GM20431 (cell line): Measurements from ENCODE around the gene MYORG.
"Not testable (repeated sequence)": the region's sequence is repeated elsewhere in the genome, so short reads cannot be mapped to it uniquely, and the experiment has no call there.

ENCODE experiments used
- in situ Hi-C: fragments of 300-500 bp; cut with MseI, MboI; formaldehyde crosslinking; loops from one replicate; pipeline ENCODE4 v1.15.0; 2020; ENCODE audit warnings: low sequenced_read_pairs; ENCODE audit not compliant: unreplicated experiment

MYORG gene

DNA sequence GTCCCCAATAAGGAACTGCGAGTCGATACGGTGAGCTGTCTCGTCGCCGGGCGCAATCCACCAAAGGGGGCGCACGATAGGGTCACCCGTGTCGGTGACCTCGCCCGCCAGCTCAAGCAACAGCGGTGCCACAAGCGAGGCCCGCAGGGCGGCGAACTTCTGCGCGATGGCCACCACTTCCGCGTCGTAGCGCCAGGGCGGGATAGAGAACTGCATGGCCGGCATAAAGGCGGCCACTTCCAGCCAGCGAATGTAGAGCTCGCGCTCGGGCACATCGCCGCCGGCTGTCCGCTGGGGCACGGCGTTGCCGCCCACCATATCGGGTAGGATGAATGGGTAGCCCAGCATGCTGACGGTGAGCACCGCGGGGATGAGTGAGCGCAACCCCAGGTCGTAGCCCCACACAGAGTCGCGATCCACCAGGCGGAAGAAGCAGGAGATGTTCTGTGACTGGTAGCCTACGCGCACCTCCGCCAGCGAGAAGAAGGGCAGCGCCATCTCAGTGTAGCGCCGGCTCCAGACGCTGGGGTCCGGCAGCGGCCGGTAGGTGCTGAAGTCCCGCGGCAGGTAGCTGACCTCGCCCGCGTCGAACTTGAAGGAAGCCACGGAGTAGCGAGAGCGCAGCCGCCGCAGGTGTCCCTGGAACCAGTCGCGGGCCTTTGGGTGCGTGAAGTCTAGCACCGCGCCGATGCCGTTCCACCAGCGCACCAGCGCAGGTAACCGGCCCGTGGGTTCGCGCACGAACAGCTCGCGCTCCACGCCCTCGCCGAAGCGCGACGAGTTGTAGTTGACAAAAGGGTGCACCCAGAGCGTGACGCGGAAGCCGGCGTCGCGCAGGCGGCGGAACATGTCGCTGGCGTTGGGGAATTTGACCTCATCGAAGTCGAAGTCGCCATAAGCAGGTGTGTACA, 5.5 kb downstream of the MYORG start:
- in situ Hi-C loops, result no loop called here

DNA sequence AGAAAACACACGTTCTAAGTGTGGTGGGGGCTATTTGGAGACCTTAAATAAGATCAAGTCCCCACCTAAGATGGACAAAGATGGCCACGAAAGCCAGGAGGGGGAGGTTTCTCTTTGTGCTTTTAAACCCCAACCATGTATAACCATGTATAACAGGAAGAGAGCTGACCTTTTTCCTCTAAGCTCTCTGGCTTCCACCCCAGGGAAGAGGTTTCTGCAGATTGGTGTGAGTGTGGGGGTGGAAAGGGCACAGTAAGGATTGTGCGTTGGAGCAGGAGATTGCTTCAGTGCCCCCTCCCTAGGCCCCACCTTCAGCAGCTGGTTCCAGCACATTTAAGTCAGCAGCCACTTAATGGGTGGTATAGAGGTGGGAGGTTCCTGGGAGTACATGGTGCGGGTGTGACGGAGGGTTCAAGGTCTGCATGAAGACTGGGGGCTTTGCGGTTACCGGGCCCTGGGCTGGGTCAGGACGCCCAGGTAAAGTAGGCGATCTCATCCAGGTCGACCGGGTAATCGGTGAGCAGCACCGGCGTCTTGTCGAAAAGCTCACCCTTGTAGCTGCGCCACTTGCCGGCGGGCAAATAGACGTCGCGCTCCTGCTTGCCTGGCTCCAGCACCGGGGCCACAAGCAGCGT, 6.2 kb downstream of the MYORG start:
- in situ Hi-C loops, result no loop called here

GRCh38 chr9:34369636-34370035, 7.1 kb downstream of the MYORG start:
- in situ Hi-C loops, result no loop called here

GRCh38 chr9:34368796-34369195, 7.9 kb downstream of the MYORG start:
- in situ Hi-C loops, result not testable (repeated sequence)

- in situ Hi-C loops, result not testable (repeated sequence)
Measured at GRCh38 chr9:34367751-34368410, 8.8 kb downstream of the MYORG start.

- in situ Hi-C loops, result no loop called here
Measured at GRCh38 chr9:34366365-34366764, 10.3 kb downstream of the MYORG start.

DNA sequence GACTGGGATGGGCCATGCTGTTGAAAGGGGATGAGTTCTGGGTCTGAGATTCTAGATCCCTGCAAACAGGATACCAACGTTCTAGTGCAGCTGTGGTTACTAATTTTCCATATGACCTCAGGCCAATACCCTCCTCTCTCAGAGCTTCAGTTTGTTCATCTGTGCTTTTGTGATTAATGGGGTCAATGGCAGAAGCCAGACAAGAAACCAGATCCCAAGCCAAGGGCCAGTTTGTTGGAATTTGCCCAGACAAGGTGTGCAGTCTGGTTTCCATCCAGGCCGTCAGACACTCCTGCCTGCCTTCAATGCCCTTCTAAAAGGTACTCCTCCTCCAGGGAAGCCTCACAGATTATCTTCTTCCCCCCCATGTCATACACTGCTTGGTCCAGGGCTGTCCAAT, 11.4 kb downstream of the MYORG start:
- in situ Hi-C loops, result no loop called here

DNA sequence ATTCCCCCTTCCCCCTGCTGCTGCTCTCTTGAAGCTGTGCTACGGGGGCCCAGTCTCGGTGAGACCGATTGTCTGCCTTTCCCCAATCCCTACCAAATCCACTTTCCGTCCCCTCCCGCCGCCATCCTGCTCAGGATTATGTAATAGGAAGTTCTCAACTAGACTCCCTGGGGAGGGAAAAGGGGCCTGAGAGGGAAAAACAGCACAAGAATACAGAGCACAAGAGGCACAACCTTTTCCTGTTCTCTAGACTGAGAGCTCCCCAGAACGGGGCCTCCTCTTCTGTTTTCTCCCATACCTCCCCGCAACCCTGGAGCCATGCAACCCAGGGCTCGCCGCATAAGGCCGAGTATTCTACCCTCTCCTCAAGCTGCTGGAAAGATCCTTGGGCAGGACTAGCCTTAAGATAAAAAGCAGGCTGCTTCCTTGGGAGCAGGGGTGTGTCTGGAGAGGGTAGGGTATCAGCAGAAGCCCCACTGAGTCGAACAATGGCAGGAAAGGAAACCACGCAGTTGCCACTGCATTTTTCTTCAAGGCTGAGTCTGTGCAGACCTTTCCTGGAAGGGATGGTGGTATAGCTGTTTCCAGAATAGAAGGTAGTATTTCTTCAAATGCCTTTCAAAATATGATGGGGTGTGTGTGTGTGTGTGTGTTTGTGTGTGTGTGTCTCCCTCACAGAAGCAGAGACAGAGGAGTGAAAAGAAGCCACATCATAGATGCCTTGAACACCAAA, 12.9 kb downstream of the MYORG start:
- in situ Hi-C loops, result no loop called here

- in situ Hi-C loops, result no loop called here
Measured at GRCh38 chr9:34362614-34363214, 14.0 kb downstream of the MYORG start.

DNA sequence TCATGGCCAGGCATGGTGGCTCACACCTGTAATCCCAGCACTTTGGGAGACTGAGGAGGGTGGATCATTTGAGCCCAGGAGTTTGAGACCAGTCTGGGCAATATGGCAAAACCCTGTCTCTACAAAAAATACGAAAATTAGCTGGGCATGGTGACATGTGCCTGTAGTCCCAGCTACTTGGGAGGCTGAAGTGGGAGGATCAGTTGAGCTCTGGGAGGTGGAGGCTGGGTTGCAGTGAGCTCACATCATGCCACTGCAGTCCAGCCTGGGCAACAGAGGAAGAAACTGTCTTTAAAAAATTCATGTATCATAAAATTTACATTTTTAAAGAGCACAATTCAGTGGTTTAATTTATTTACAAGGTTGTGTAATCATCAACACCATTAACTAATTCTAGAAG, 23.7 kb downstream of the MYORG start:
- in situ Hi-C loops, result not testable (repeated sequence)

DNA sequence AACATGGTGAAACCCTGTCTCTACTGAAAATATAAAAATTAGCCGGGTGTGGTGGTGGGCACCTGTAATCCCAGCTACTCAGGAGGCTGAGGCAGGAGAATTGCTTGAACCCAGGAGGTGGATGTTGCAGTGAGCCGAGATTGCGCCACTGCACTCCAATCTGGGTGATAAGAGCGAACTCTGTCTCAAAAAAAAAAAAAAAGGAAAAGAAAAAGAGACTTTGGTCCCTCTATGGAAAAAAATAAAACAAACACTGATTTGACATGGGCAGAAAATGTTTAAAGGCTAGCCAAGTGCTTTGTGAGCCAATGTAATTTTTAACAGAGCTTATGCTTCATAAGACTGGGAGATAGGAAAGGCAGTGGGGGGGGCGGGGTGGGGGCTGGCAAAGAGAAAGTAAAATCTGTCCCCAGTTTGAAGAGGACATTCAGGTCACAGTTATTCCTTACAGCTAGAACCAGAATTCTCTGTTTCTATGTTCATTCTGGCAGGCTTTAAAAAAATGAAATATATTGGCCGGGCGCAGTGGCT, 24.5 kb downstream of the MYORG start:
- in situ Hi-C loops, result not testable (repeated sequence)

DNA sequence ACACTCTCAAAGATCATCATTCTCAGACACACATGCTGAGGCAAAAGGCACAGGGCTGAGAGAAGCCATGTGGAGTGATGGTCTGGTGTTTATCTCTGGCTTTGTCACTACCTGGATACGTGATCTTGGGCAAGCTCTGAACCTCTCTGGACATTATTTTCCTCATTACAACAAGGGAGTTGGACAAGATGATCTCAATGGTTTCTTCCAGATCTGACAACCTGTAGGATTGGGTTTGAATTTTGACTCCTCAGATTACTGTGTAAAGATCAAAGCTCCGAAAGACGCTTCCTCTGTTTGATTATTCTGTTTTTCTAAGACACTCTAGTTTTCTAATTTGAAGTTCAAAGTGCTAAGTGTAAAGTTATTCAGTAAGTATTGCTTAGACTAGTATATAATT, 27.4 kb downstream of the MYORG start:
- in situ Hi-C loops, result no loop called here

GRCh38 chr9:34347800-34348158, 28.9 kb downstream of the MYORG start:
- in situ Hi-C loops, result no loop called here

DNA sequence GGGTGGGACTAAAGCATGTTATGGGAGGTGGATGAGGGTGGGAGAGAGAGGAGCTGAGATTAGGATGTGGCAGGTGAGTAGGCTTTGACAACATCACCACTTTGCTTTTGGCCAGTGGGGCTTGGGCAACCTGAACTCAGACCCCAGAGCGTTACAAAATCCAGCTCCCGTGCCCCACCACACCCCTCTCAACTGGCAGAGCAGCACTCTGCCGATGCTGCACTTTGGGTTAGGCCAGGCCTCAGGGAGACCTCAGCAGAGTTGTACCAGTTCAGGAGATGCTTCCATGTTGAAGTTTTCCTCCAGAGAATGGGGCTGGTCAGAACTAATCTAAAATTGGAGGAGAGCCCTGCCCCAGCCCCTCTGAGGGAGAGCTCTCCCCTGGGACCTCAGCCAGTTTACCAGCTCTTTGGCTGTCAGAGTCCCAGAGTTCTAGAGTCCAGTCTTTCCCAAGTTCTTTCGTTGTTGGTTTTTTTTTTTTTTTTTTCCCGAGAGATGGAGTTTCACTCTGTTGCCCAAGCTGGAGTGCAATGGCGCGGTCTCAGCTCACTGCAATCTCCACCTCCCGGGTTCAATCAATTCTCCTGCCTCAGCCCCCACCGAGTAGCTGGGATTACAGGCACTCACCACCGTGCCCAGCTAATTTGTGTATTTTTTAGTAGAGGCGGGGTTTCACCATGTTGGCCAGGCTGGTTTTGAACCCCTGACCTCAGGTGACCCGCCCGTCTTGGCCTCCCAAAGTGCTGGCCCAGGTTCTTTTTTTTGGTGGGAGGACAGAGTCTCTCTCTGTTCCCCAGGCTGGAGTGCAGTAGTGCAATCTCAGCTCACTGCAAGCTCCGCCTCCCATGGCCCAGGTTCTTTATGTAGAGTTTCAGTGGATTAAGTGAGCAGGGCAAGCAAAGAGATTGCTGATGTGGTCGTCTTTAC, 29.6 kb downstream of the MYORG start:
- in situ Hi-C loops, result no loop called here

DNA sequence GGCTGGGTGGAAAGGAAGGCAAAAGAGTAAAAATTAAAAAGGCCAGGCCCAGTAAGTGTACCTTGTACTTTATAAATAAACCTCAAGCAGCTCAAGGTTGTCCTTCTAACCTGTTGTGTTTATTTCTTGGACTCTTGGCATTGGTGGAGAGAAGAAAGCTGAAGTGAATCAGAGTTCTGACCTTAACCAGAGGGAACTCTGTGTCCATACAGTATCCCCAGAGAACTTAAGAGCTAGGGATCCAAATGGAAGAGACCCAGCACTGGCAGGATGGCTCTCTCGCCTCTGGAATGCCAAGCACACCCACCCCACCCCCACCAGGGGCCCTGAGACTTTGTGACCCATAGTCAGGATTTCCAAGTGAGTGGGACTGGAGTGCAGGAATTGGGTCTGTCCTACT, 33.1 kb downstream of the MYORG start:
- in situ Hi-C loops, result no loop called here

- in situ Hi-C loops, result no loop called here
Measured at GRCh38 chr9:34343090-34343489, 33.6 kb downstream of the MYORG start.

DNA sequence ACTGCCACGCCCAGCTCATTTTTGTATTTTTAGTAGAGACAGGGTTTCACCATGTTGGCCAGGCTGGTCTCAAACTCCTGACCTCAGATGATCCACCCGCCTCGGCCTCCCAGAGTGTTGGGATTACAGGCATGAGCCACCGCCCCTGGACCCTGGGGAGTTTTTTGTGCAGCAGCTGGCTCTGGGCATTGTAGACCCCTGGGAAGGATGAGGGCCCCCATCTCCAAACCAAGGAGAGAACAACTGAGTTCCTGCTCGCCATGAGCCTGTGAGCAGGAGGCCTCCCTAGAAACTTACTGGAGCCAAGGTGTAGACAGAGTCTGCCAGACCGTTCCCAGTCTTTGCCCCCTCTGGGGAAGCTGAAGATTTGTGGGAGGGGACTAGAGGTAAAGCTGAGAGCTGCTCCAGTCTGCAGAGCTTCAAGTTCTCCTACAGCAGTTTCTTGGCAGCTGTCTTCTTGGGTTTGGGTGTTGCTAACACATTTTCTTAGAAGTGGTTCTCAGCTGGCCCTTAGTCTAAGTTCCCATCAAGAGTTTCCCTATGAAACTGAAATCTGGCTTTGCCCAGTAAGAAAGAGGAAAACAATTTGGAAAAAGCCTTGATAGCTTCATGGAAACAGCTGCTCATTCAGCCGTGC, 34.9 kb downstream of the MYORG start:
- in situ Hi-C loops, result no loop called here

DNA sequence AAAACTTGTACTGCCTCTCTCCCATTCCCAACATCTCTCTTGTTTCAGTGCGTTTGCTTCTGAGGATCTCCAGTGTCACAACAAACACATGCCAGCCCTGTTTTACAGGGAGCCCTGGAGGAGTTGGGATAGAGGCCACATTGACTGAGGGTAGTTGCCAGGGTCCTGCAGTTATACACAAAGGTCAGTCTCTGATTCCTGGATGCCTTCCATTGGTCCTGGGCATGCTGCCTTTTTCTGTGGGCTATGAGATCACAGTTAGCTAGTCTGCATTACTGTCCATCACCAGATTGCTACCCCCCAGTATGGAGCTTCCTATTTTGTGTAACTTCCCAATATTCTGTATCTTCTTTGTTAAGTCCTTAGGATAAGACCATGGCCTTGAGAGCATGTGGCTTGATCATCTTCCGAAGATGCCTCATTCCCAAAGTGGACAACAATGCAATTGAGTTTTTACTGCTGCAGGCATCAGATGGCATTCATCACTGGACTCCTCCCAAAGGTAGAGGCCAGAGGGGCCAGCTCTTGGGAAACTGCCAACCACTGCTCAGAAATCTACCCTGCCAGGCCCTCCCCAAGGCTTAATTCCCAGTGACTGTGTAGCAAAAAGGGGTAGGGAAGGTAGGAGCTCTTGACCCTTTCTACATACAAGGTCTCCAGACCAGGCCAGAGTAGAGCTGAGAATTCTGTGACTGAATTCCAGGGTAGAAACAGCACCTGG, 37.9 kb downstream of the MYORG start:
- in situ Hi-C loops, result no loop called here
